Left ventricle myocardium inferior (tissue), 1 donor: ENCODE measurements around the gene ADAMTS14. TPM values are rescaled to one million over a fixed set of nuclear protein-coding genes. Genes with fewer than 3 reads are reported as not detected.

Source experiments
- DNase-seq: peaks from one replicate; pipeline ENCODE4 v3.0.0-alpha.2; 2020
- H3K27ac ChIP-seq: fragments of 200-600 bp; replicated peaks from 2 replicates; pipeline ENCODE4 v1.8.0; 2021
- H3K27me3 ChIP-seq: fragments of 200-600 bp; 2 replicates; pipeline ENCODE4 v1.8.0; 2021; ENCODE audit warnings: low read depth
- H3K36me3 ChIP-seq: fragments of 200-600 bp; 2 replicates; pipeline ENCODE4 v1.8.0; 2021
- H3K4me1 ChIP-seq: fragments of 200-600 bp; 2 replicates; pipeline ENCODE4 v1.8.0; 2021
- H3K4me3 ChIP-seq: fragments of 200-600 bp; 2 replicates; pipeline ENCODE4 v1.8.0; 2021; ENCODE audit warnings: mild to moderate bottlenecking, moderate library complexity
- H3K9me3 ChIP-seq: fragments of 200-600 bp; replicated peaks from 2 replicates; pipeline ENCODE4 v1.8.0; 2021
- CTCF ChIP-seq: fragments of 200-600 bp; IDR thresholded peaks from 2 replicates; pipeline ENCODE4 v1.8.0; 2021; ENCODE audit warnings: antibody characterized with exemption, mild to moderate bottlenecking, borderline replicate concordance
- intact Hi-C: fragments of 100-400 bp; cut with micrococcal nuclease; formaldehyde crosslinking; loops from one replicate; pipeline ENCODE4 v1.11.0; 2022
- total RNA-seq: library from RNA; stranded (reverse); fragmentation: NEBNext Ultra II Directional; extraction: Animal tissue kit (Norgen Biotek cat#: 25700); gene quantifications from one replicate; pipeline ENCODE4 v1.2.1, GENCODE V29; 2021
- donor health status: DM: no; HTN: yes; CAD: no; lungs with severe emphysema.

ADAMTS14 gene
- total RNA-seq, 1 donor from 2014 or later: 0.47 TPM

- H3K9me3 ChIP-seq: no peaks in the 10 kb centered on the region
- peak; percentile 11 for DNase-seq
- no peak for TF ChIP-seq CTCF
- no peaks in the 10 kb centered on the region for H3K36me3 ChIP-seq
- no peaks in the 10 kb centered on the region for H3K4me1 ChIP-seq
- no peak overlapping the region for H3K27ac ChIP-seq
- intact Hi-C loops: no loop called here
- no peaks in the 10 kb centered on the region for H3K27me3 ChIP-seq
- H3K4me3 ChIP-seq: no peak overlapping the region
Observed at GRCh38 chr10:70736525-70736924, 64.2 kb downstream of the ADAMTS14 start.

DNA sequence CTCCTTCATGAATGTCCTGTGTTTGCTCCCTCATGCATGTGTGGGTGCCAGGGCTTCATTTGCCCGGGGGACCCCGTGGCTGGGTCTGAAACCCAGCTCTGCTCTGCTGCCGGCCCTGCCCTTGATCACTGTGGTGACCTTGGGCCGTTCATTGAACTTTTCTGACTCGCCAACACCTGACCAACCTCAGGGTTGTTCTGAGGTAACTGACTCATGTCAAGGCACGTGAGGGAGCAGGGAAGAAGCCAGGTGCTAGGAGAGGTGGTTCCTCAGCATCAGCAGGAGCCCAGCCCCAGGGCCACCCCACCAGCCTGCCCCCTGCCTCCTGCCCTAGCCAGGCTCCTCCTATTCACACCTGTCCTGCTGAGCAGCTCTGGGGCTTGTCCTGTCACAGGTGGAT is 64.9 kb downstream of the ADAMTS14 start:
- Histone ChIP-seq H3K4me1 (peaks cover 7% of the 10 kb centered on the region), H3K4me3 (no peak overlapping the region), H3K9me3 (no peaks in the 10 kb centered on the region), H3K36me3 (no peaks in the 10 kb centered on the region), H3K27ac (no peak overlapping the region), H3K27me3 (no peaks in the 10 kb centered on the region)
- intact Hi-C loops: no loop called here
- DNase-seq: peak; percentile 2
- TF ChIP-seq CTCF: no peak

DNA sequence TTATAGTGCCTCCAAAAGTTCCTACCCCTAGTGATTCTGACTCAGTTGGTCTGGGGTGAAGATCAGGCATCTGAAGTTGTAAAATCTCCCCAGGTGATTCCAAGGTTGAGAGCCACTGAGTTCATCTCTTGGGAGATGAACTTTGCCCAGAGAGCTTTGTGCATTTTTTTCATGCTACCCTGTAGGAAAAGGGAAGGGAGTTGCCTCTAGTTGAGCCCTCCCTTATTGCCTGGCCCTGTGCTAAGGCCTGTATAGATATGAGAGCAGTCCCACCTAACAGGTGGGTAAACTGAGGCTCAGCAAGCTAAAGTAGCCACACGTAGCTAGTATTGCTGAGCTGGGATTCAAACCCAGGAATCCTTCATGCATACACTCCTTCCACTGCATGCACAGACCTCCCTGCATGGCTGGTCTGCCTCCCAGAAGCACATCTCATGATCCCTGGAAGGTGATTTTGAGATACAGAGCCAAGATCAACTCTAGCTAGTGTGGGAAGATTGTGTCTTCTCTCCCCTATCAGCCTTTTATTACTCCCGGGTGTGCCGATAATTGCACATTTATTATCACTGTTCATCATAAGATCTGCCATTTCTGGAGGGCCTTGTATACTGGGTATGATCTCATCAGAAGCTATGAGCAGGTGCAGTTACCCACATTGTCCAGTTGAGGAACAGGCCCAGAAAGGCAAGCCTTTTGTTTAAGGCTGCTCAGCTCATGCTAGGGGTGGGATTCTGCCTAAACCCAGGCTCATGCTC is 65.9 kb downstream of the ADAMTS14 start:
- intact Hi-C loops: no loop called here
- Histone ChIP-seq H3K36me3 (no peaks in the 10 kb centered on the region), H3K4me1 (peaks cover 17% of the 10 kb centered on the region), H3K9me3 (no peaks in the 10 kb centered on the region), H3K4me3 (no peak overlapping the region), H3K27me3 (no peaks in the 10 kb centered on the region), H3K27ac (no peak overlapping the region)
- no peak for TF ChIP-seq CTCF
- DNase-seq: peak; percentile 1

DNA sequence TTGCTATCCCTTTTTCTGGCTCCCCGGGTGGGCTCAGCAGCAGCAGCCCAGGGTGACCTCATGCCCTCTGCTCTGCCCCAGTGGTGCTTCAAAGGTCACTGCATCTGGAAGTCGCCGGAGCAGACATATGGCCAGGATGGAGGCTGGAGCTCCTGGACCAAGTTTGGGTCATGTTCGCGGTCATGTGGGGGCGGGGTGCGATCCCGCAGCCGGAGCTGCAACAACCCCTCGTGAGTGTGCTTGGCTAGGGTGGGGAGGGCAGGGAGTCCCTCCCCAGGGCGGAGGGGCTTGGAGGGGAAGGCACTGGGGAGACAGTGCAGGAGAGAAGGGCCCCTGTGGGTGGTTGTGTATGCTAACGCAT is 66.4 kb downstream of the ADAMTS14 start:
- intact Hi-C loops: no loop called here
- no peak overlapping the region for H3K27ac ChIP-seq

GRCh38 chr10:70740406-70741288 is 68.3 kb downstream of the ADAMTS14 start:
- no peak for TF ChIP-seq CTCF
- no peak for DNase-seq
- Histone ChIP-seq H3K4me1 (peaks cover 24% of the 10 kb centered on the region), H3K9me3 (no peaks in the 10 kb centered on the region), H3K27ac (no peak overlapping the region), H3K4me3 (no peak overlapping the region), H3K36me3 (no peaks in the 10 kb centered on the region), H3K27me3 (no peaks in the 10 kb centered on the region)
- intact Hi-C loops: no loop called here

More for the DNA sequence above, 66.4 kb downstream of the ADAMTS14 start:
- H3K4me3 ChIP-seq: no peak overlapping the region
- peak; percentile 7 for DNase-seq
- TF ChIP-seq CTCF: no peak
- no peaks in the 10 kb centered on the region for H3K27me3 ChIP-seq
- H3K4me1 ChIP-seq: peaks cover 22% of the 10 kb centered on the region
- H3K36me3 ChIP-seq: no peaks in the 10 kb centered on the region
- no peaks in the 10 kb centered on the region for H3K9me3 ChIP-seq
